ENCODE measurements around the gene KANSL2.

The KANSL2 gene

GRCh38 chr12:48694038-48694437 lies 12.0 kb upstream of the KANSL2 start:
- H3K4me2 ChIP-seq (ENCODE audit: low read depth, low read length, poor library complexity, severe bottlenecking): no peak overlapping the region
- H3K9me2 ChIP-seq (replicated peaks; ENCODE audit: insufficient read depth, low read length): no peaks in the 10 kb centered on the region
- H4K20me1 ChIP-seq (ENCODE audit: low read depth, low read length): no peaks in the 10 kb centered on the region
- no peak overlapping the region for H3K9ac ChIP-seq (ENCODE audit: low read length)
- no peak for TF ChIP-seq CTCF (IDR thresholded peaks at IDR 0.05; ENCODE audit: insufficient read depth, low read length, poor library complexity, severe bottlenecking)
- TF ChIP-seq EZH2phosphoT487 (conservative IDR thresholded peaks at IDR 0.05; ENCODE audit: low read length): no peak
- H3K4me3 ChIP-seq (ENCODE audit: insufficient read depth, low read length, poor library complexity, severe bottlenecking): no peak overlapping the region
- no peaks in the 10 kb centered on the region for H3K9me3 ChIP-seq (ENCODE audit: insufficient read depth, low read length)
- H3K27me3 ChIP-seq (ENCODE audit: low read length): no peaks in the 10 kb centered on the region
- H3K79me2 ChIP-seq (ENCODE audit: insufficient read depth, low read length): peaks cover 5% of the 10 kb centered on the region; the same call in 1 of the 2 replicates
- no peak overlapping the region for H2AFZ ChIP-seq (ENCODE audit: low read depth, low read length, severe bottlenecking)
- H3F3A ChIP-seq (ENCODE audit: insufficient read depth): no peaks in the 10 kb centered on the region
- H3K27ac ChIP-seq (ENCODE audit: low read depth, low read length): no peak overlapping the region
- H3K36me3 ChIP-seq (ENCODE audit: low read length): peaks cover 50% of the 10 kb centered on the region

- no peaks in the 10 kb centered on the region for H3K9me2 ChIP-seq (replicated peaks; ENCODE audit: insufficient read depth, low read length)
- no peaks in the 10 kb centered on the region for H3K9me3 ChIP-seq (ENCODE audit: insufficient read depth, low read length)
- H3K36me3 ChIP-seq (ENCODE audit: low read length): peaks cover 49% of the 10 kb centered on the region
- TF ChIP-seq EZH2phosphoT487 (conservative IDR thresholded peaks at IDR 0.05; ENCODE audit: low read length) (no peak), CTCF (IDR thresholded peaks at IDR 0.05; ENCODE audit: insufficient read depth, low read length, poor library complexity, severe bottlenecking) (no peak)
- H3K4me3 ChIP-seq (ENCODE audit: insufficient read depth, low read length, poor library complexity, severe bottlenecking): no peak overlapping the region
- H3K79me2 ChIP-seq (ENCODE audit: insufficient read depth, low read length): peaks cover 4% of the 10 kb centered on the region; the same call in 1 of the 2 replicates
- no peaks in the 10 kb centered on the region for H3F3A ChIP-seq (ENCODE audit: insufficient read depth)
- H3K27ac ChIP-seq (ENCODE audit: low read depth, low read length): no peak overlapping the region
- no peaks in the 10 kb centered on the region for H4K20me1 ChIP-seq (ENCODE audit: low read depth, low read length)
- no peaks in the 10 kb centered on the region for H3K27me3 ChIP-seq (ENCODE audit: low read length)
- no peak overlapping the region for H3K4me2 ChIP-seq (ENCODE audit: low read depth, low read length, poor library complexity, severe bottlenecking)
- no peak overlapping the region for H2AFZ ChIP-seq (ENCODE audit: low read depth, low read length, severe bottlenecking)
- no peak overlapping the region for H3K9ac ChIP-seq (ENCODE audit: low read length)
Observed at GRCh38 chr12:48693572-48693971, 11.5 kb upstream of the KANSL2 start.

GRCh38 chr12:48691826-48692487 lies 9.9 kb upstream of the KANSL2 start:
- Histone ChIP-seq H3K36me3 (ENCODE audit: low read length) (peaks cover 45% of the 10 kb centered on the region), H3K9me2 (replicated peaks; ENCODE audit: insufficient read depth, low read length) (no peaks in the 10 kb centered on the region), H3F3A (ENCODE audit: insufficient read depth) (peaks cover 8% of the 10 kb centered on the region; the same call in 1 of the 2 replicates), H3K27ac (ENCODE audit: low read depth, low read length) (no peak overlapping the region), H3K4me2 (ENCODE audit: low read depth, low read length, poor library complexity, severe bottlenecking) (no peak overlapping the region), H3K9ac (ENCODE audit: low read length) (no peak overlapping the region), H3K9me3 (ENCODE audit: insufficient read depth, low read length) (no peaks in the 10 kb centered on the region), H4K20me1 (ENCODE audit: low read depth, low read length) (no peaks in the 10 kb centered on the region), H2AFZ (ENCODE audit: low read depth, low read length, severe bottlenecking) (no peak overlapping the region), H3K79me2 (ENCODE audit: insufficient read depth, low read length) (peaks cover 4% of the 10 kb centered on the region; the same call in 1 of the 2 replicates), H3K27me3 (ENCODE audit: low read length) (no peaks in the 10 kb centered on the region), H3K4me3 (ENCODE audit: insufficient read depth, low read length, poor library complexity, severe bottlenecking) (no peak overlapping the region)
- TF ChIP-seq EZH2phosphoT487 (conservative IDR thresholded peaks at IDR 0.05; ENCODE audit: low read length) (no peak), CTCF (IDR thresholded peaks at IDR 0.05; ENCODE audit: insufficient read depth, low read length, poor library complexity, severe bottlenecking) (no peak)
